HG02885 (cell line): ENCODE results near the gene ZC3H13.

Source experiments
- ATAC-seq: cut with Tn5 transposase; IDR thresholded peaks from one replicate; pipeline ENCODE4 v1.9.1; 2021; ENCODE audit warnings: mild to moderate bottlenecking; ENCODE audit not compliant: unreplicated experiment, poor library complexity

Gene ZC3H13

GRCh38 chr13:46071590-46072249 is 19.2 kb upstream of the ZC3H13 start:
- ATAC-seq = peak; percentile 90

- no peak for ATAC-seq
Measured at GRCh38 chr13:46063292-46063691, 10.7 kb upstream of the ZC3H13 start.

- ATAC-seq = no peak
Measured at GRCh38 chr13:46062185-46062584, 9.6 kb upstream of the ZC3H13 start.

- ATAC-seq = no peak
Measured at GRCh38 chr13:46059405-46059804, 6.9 kb upstream of the ZC3H13 start.

GRCh38 chr13:46058268-46058667 is 5.7 kb upstream of the ZC3H13 start:
- no peak for ATAC-seq

GRCh38 chr13:46057256-46058015 is 4.9 kb upstream of the ZC3H13 start:
- ATAC-seq = no peak

DNA sequence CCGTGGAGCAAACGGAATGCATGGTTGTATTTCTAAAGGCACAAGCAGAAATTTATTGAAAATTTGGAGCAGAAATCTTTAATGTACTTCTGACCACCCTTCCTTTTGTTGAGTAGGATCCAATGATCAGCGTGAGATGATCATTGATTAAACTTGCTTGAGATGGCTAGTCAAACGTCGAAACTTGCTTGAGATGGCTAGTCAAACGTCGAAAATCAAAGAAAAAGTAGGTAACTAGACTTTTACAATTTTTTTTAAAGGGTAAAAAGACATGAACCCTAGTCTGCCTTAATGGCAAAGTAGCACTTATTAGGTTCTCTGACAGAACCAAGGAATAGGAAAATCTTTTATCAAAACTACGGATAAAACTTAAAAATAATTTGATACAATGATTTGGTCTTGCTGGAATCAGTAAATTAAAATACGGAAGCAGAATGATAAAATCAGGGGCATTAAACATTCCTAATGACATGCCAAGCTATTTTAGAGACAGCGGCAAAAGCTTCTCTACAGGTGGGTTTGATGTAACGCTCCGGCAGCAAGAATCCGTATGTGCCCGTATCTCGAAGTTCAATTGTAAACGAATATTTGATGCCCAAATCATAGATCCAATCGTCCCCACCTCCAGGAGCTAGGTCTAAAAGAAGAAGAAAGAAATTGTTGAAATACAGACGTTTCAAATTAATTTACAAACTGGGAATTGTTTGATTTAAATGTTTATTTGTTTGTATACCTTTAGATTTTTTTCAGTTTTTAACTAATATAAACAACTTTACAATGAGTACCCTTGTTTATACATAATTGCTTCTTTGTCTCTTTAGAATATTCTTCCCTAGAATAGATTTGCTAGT is 841 bp upstream of the ZC3H13 start:
- no peak for ATAC-seq

- no peak for ATAC-seq
Measured at GRCh38 chr13:46051968-46052318, 603 bp downstream of the ZC3H13 start.

GRCh38 chr13:46050771-46051170 is 1.8 kb downstream of the ZC3H13 start:
- ATAC-seq = no peak

DNA sequence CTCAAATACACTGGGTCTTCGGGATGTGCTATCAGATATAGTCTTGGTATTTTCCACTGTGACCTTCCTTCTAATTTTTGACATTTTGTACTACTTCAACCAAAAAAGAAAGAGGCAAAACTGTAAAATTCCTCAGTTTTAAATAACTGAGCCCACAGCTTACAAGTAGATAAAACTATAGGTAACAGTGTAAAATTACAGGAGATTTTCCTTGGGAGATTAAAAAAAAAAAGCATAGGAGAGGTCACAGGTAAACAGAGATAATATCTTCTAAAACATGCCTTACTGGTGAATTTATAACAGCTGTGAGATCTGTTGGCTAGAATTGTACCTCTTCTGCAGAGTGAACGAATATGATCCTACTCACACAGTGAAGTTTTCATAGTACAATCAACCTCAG is 7.1 kb downstream of the ZC3H13 start:
- ATAC-seq = no peak

GRCh38 chr13:46043647-46044046 is 8.9 kb downstream of the ZC3H13 start:
- ATAC-seq = no peak

DNA sequence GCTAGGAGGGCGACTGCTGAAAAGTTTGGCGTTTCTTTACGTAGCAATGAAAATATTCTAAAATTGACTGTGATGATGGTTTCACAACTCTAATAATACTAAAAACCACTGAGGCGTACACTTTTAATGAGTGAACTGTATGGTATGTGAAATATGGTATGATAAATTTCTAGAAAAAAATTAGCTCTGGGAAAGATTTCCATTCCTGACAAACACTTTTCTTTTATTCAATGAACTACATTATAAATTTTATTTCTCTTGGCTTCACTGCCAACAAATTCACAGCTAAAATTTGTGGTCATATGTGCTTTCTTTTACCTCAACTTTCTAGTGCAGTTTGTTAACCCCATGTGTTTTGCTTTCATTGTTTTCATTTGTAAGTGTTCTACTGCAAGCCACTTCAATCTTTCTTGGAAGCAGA is 11.1 kb downstream of the ZC3H13 start:
- no peak for ATAC-seq

GRCh38 chr13:46040763-46041162 is 11.8 kb downstream of the ZC3H13 start:
- no peak for ATAC-seq

- no peak for ATAC-seq
Measured at GRCh38 chr13:46039411-46040182, 12.9 kb downstream of the ZC3H13 start.

- no peak for ATAC-seq
Measured at GRCh38 chr13:46038296-46038695, 14.2 kb downstream of the ZC3H13 start.

DNA sequence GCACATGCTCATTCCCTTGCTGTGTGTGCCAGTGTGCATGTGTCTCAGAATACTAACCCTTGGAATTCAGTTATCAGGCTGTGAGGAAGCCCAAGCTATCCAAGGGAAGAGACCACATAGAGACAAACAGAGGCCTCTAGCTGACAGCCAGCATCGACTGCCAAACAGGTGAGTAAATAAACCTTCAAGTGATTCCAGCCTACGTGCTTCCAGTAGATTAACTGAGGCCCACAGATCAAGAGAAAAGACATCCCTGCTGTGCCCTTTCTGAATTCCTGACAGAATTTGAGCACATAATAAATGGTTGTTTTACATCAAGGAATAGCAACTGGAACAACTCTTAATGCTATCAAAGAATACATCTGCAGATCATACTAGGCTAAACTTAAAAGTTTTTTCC is 17.5 kb downstream of the ZC3H13 start:
- ATAC-seq = no peak

DNA sequence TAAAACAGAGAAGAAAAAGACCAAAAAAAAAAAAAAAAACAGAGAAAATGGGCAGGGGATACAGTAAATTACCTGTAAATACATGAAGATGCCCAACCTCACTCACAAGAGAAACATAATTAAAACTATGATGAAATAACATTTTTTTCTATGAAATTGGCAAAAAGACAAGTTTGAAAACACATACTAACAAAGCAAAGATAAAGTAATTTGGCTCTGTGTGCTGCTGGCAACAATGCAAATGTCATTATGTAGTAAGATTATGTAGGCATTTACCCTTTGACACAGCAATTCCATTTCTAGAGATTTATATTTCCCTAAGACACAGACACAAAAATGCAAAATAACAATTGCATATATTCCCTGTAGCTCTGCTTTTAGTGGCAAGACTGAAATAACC is 20.2 kb downstream of the ZC3H13 start:
- no peak for ATAC-seq

- no peak for ATAC-seq
Measured at GRCh38 chr13:46031581-46032263, 20.8 kb downstream of the ZC3H13 start.

GRCh38 chr13:46025157-46025556 is 27.4 kb downstream of the ZC3H13 start:
- ATAC-seq = no peak

GRCh38 chr13:46022481-46022880 is 30.1 kb downstream of the ZC3H13 start:
- ATAC-seq = no peak
